ENCODE data around the gene TNRC18. TPM values are rescaled to one million over a fixed set of nuclear protein-coding genes. Genes with fewer than 3 reads are reported as not detected.

Gene TNRC18
- total RNA-seq, 1 donor from 2014 or later = 95.4 TPM

GRCh38 chr7:5382281-5382892 lies 41.2 kb downstream of the TNRC18 start:
- Mint-ChIP-seq H3K27me3 (ENCODE audit: low read depth) (no peaks in the 10 kb centered on the region), H3K27ac (ENCODE audit: unreplicated experiment) (no peak overlapping the region)

GRCh38 chr7:5381071-5381772 lies 42.4 kb downstream of the TNRC18 start:
- Mint-ChIP-seq H3K27me3 (ENCODE audit: low read depth) (no peaks in the 10 kb centered on the region), H3K27ac (ENCODE audit: unreplicated experiment) (no peak overlapping the region), H3K4me3 (ENCODE audit: unreplicated experiment) (no peak overlapping the region), H3K36me3 (ENCODE audit: low read depth) (peaks cover 2% of the 10 kb centered on the region), H3K4me1 (ENCODE audit: low read depth) (peaks cover 21% of the 10 kb centered on the region), H3K9me3 (ENCODE audit: low read depth) (no peaks in the 10 kb centered on the region)
- TF ChIP-seq, protein P1, sequence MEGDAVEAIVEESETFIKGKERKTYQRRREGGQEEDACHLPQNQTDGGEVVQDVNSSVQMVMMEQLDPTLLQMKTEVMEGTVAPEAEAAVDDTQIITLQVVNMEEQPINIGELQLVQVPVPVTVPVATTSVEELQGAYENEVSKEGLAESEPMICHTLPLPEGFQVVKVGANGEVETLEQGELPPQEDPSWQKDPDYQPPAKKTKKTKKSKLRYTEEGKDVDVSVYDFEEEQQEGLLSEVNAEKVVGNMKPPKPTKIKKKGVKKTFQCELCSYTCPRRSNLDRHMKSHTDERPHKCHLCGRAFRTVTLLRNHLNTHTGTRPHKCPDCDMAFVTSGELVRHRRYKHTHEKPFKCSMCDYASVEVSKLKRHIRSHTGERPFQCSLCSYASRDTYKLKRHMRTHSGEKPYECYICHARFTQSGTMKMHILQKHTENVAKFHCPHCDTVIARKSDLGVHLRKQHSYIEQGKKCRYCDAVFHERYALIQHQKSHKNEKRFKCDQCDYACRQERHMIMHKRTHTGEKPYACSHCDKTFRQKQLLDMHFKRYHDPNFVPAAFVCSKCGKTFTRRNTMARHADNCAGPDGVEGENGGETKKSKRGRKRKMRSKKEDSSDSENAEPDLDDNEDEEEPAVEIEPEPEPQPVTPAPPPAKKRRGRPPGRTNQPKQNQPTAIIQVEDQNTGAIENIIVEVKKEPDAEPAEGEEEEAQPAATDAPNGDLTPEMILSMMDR (IDR thresholded peaks at IDR 0.05) = no peak
- no peak for DNase-seq (ENCODE audit: low spot score)

More at GRCh38 chr7:5382281-5382892, 41.2 kb downstream of the TNRC18 start:
- peaks cover 5% of the 10 kb centered on the region for H3K36me3 Mint-ChIP-seq (ENCODE audit: low read depth)
- H3K4me3 Mint-ChIP-seq (ENCODE audit: unreplicated experiment) = no peak overlapping the region
- TF ChIP-seq, protein P1 (IDR thresholded peaks at IDR 0.05) = no peak
- H3K9me3 Mint-ChIP-seq (ENCODE audit: low read depth) = no peaks in the 10 kb centered on the region
- peaks cover 21% of the 10 kb centered on the region for H3K4me1 Mint-ChIP-seq (ENCODE audit: low read depth)
- no peak for DNase-seq (ENCODE audit: low spot score)

DNA sequence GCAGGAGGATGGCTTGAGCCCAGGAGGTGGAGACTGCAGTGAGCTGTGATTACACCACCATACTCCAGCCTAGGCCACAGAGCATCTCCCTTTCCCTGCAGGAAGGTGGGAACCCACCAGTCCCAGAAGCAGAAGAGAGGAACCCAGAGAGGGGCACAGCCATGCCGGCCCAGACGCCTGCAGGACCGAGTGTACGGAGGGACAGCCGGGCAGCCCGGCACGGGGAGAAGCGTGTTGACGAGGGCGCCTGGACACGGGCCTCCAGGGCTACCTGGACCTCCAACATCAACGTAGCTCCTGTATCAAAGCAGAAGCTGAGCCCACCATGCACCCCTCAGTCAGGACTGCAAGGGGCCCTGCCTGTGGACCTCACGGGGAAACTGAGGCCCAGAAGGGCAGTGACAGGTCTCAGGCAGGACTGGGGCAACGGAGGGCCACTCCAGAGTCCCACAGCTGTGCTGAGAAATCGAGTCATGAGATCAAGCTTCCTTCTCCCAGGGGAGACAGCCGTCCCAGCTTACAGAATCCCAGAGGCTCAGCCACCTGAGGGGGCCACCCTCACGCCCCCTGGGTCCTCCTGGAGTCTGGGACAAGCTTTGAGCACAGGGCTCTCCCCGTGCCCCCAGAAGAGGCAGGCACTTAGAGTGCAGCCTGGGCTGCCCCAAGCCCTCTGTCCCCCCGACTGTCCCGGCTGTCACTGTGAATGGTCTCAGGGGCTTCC lies 43.1 kb downstream of the TNRC18 start:
- Mint-ChIP-seq H3K4me3 (ENCODE audit: unreplicated experiment) (no peak overlapping the region), H3K27me3 (ENCODE audit: low read depth) (no peaks in the 10 kb centered on the region), H3K27ac (ENCODE audit: unreplicated experiment) (peak overlapping the region; percentile 22), H3K9me3 (ENCODE audit: low read depth) (no peaks in the 10 kb centered on the region), H3K4me1 (ENCODE audit: low read depth) (peaks cover 21% of the 10 kb centered on the region), H3K36me3 (ENCODE audit: low read depth) (no peaks in the 10 kb centered on the region)
- no peak for DNase-seq (ENCODE audit: low spot score)
- TF ChIP-seq, protein P1 (IDR thresholded peaks at IDR 0.05) = no peak

GRCh38 chr7:5379546-5379945 lies 44.1 kb downstream of the TNRC18 start:
- Mint-ChIP-seq H3K9me3 (ENCODE audit: low read depth) (no peaks in the 10 kb centered on the region), H3K36me3 (ENCODE audit: low read depth) (no peaks in the 10 kb centered on the region), H3K27me3 (ENCODE audit: low read depth) (no peaks in the 10 kb centered on the region), H3K4me3 (ENCODE audit: unreplicated experiment) (no peak overlapping the region), H3K4me1 (ENCODE audit: low read depth) (peaks cover 21% of the 10 kb centered on the region), H3K27ac (ENCODE audit: unreplicated experiment) (no peak overlapping the region)
- TF ChIP-seq, protein P1 (IDR thresholded peaks at IDR 0.05) = no peak
- DNase-seq (ENCODE audit: low spot score) = no peak

DNA sequence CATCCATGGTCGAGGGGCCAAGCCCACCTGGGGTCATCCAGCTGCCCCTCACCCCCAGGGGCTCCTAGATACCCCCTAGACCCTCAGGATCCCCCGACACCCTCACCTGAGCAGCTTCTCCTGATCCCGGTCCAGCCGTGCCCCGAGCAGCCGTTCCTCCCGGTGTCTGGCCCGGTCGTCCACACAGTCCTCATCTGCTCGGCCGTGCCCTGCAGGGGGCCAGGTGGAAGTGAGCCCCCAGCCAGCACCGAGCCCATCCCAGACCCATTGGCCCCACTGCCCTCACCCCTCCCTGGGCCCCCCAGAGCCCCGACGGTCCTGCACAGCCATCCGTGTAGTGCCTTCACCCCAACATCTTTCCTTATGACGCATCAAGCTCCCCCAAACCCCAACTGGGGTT lies 45.8 kb downstream of the TNRC18 start:
- Mint-ChIP-seq H3K27me3 (ENCODE audit: low read depth) (no peaks in the 10 kb centered on the region), H3K27ac (ENCODE audit: unreplicated experiment) (no peak overlapping the region), H3K4me3 (ENCODE audit: unreplicated experiment) (no peak overlapping the region), H3K4me1 (ENCODE audit: low read depth) (peaks cover 16% of the 10 kb centered on the region), H3K36me3 (ENCODE audit: low read depth) (peaks cover 9% of the 10 kb centered on the region), H3K9me3 (ENCODE audit: low read depth) (no peaks in the 10 kb centered on the region)
- no peak for DNase-seq (ENCODE audit: low spot score)
- TF ChIP-seq, protein P1 (IDR thresholded peaks at IDR 0.05) = no peak
